Mucosa of rectum (tissue), 2 donors: ENCODE measurements around the gene LUC7L3.
A peak's percentile ranks its signal among the peaks of the same experiment; 100 is the strongest.

Experiments used
- H3K27ac ChIP-seq, 2 donors: one replicate each; pipeline ENCODE4 v1.7.0; 2013; ENCODE audit warnings: inconsistent platforms in 2 of 2, low read depth in 2 of 2, low read length in 2 of 2
- H3K27me3 ChIP-seq, 2 donors: one replicate each; pipeline ENCODE4 v1.7.0; 2013; ENCODE audit warnings: low read length in 2 of 2; ENCODE audit not compliant: control insufficient read depth in 2 of 2, insufficient read depth in 2 of 2
- H3K36me3 ChIP-seq, 2 donors: one replicate each; pipeline ENCODE4 v1.7.0; 2013; ENCODE audit warnings: low read length in 2 of 2; ENCODE audit not compliant: control insufficient read depth in 2 of 2, insufficient read depth in 2 of 2
- H3K4me1 ChIP-seq, 2 donors: one replicate each; pipeline ENCODE4 v1.7.0; 2013; ENCODE audit warnings: low read length in 2 of 2, mild to moderate bottlenecking in 1 of 2; ENCODE audit not compliant: control insufficient read depth in 2 of 2, insufficient read depth in 2 of 2
- H3K4me3 ChIP-seq, 2 donors: one replicate each; pipeline ENCODE4 v1.7.0; 2013; ENCODE audit warnings: low read length in 2 of 2
- H3K9ac ChIP-seq, 2 donors: one replicate each; pipeline ENCODE4 v1.7.0; 2013; ENCODE audit warnings: low read length in 2 of 2, low read depth in 1 of 2, mild to moderate bottlenecking in 1 of 2
- H3K9me3 ChIP-seq, 2 donors: one replicate each; pipeline ENCODE4 v1.7.0; 2013; ENCODE audit warnings: low read length in 2 of 2; ENCODE audit not compliant: control insufficient read depth in 2 of 2
- donor health status: healthy.
- donor health status: Normal muscosa, but diverticular disease.

Gene LUC7L3

DNA sequence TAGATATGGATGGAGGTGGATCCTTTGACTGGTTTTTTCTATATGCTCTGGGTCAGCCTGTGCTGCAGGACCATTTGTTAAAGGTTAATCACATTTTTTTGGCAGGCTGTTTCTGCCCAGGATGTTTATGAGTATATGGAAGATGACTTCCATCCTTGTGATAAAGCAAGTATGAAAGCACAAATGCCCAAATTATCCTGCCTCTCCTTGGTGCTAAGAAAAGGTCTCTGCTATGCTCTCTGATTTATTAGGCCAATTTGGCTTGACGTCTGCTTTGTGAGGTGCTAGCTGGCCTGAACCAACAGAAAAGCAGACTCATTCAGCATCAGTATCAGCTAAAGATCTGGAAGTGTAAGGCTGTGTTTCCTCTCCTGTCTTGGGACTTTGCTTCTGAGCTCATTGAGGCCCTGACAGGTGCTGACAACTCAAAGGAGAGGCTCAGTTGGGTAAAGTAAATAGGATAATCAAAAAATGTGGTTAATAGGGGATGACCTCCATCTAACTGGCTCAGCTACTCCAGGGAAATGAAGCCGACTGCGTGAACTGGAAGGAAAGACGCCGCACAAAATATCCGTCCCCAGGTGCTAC lies 26.9 kb upstream of the LUC7L3 start:
- H3K27me3 ChIP-seq, result no peaks in the 10 kb centered on the region
- H3K4me3 ChIP-seq, result peak overlapping the region; percentile 10 to 14
- peaks cover 32 to 35% of the 10 kb centered on the region in 2 donors for H3K36me3 ChIP-seq
- peaks cover 43 to 69% of the 10 kb centered on the region in 2 donors for H3K4me1 ChIP-seq
- no peaks in the 10 kb centered on the region for H3K9me3 ChIP-seq
- H3K9ac ChIP-seq, result peak overlapping the region; percentile 54 to 61
- peak overlapping the region; percentile 81 to 89 for H3K27ac ChIP-seq

DNA sequence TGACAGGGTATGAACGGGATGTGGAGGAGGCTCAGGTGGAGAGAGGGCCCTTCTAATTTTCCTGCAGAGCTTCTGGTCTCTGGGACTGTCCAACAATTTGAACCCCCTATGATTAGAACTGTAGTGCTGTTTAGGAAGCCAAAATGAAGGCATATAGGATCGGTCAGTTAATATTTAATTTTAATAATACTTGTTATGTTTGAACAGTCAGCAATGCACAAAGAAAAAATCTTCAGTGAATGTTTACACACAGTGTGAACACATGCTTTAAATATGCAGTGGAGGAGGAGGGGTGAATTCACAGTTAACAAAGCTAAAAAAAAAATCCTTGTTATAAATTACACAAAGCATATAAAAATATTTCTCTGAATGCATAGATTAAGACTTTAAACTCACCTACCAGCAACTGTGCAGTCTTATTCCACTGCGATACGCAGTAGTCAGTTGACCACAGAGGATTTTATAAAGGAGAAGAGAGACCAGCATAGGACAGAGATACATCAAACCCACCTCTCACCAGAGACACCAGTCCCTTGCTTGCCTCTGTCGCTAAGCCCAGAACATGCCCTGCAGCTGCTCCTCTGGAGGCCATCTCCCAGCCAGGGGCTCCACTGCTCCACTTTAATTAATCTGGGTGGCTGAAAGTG lies 26.2 kb upstream of the LUC7L3 start:
- peak overlapping the region; percentile 18 to 61 for H3K9ac ChIP-seq
- peaks cover 33 to 37% of the 10 kb centered on the region in 2 donors for H3K36me3 ChIP-seq
- H3K27ac ChIP-seq, result peak overlapping the region; percentile 81 to 89
- no peaks in the 10 kb centered on the region for H3K9me3 ChIP-seq
- peaks cover 42 to 69% of the 10 kb centered on the region in 2 donors for H3K4me1 ChIP-seq
- H3K4me3 ChIP-seq, result peak overlapping the region; percentile 10 to 14
- H3K27me3 ChIP-seq, result no peaks in the 10 kb centered on the region

DNA sequence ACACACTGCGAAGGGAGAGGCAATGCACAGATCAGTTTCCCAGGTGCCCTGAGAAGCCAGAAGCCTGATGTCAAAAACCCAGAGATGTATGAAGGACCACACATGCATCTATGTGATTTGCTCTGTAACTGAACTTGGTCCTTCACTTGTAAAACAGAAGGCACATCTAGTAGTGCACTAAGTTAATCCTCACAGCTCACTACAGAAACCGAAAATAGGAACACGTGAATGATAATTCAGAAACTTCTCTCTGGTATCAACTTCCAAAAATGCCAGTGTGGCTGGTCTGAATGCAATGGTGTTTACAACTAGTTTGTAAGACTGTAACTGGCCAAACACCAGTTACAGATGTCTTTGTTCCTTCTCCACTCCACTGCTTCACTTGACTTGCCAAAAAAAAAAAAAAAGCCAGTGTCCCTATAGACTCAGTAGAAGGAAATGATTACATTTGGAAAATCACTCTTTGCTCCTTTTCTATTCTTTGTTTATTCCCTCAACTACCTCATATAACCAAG lies 23.0 kb upstream of the LUC7L3 start:
- H3K9ac ChIP-seq, result no peak overlapping the region
- H3K27me3 ChIP-seq, result no peaks in the 10 kb centered on the region
- H3K4me3 ChIP-seq, result no peak overlapping the region
- H3K36me3 ChIP-seq, result peaks cover 46 to 49% of the 10 kb centered on the region in 2 donors
- H3K4me1 ChIP-seq, result peaks cover 24 to 44% of the 10 kb centered on the region in 2 donors
- H3K9me3 ChIP-seq, result no peaks in the 10 kb centered on the region
- no peak overlapping the region for H3K27ac ChIP-seq

DNA sequence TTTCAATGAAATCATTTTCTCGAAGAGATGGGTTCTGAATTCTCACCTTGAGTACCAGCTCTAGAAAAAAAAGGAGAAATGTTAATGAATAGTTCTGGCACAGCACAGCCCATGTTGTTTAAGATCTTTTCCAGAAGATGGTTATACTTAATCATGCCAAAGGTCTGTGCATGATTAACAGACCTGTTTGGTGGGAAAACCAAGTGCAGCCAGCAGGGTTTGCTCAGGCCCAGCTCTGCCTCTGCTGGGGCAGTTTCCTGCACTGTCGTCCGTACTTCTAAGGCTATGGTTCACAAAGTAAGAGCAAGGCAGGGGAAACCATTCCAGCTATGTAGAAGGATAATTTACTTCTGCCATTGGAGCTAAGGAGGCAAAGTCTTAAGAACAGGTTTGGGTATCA lies 22.3 kb upstream of the LUC7L3 start:
- H3K9me3 ChIP-seq, result no peaks in the 10 kb centered on the region
- peak overlapping the region; percentile 5 to 17 for H3K27ac ChIP-seq
- H3K9ac ChIP-seq, result peak overlapping the region; percentile 1 to 9
- peaks cover 46 to 49% of the 10 kb centered on the region in 2 donors for H3K36me3 ChIP-seq
- H3K4me1 ChIP-seq, result peaks cover 18 to 38% of the 10 kb centered on the region in 2 donors
- no peak overlapping the region for H3K4me3 ChIP-seq
- no peaks in the 10 kb centered on the region for H3K27me3 ChIP-seq

DNA sequence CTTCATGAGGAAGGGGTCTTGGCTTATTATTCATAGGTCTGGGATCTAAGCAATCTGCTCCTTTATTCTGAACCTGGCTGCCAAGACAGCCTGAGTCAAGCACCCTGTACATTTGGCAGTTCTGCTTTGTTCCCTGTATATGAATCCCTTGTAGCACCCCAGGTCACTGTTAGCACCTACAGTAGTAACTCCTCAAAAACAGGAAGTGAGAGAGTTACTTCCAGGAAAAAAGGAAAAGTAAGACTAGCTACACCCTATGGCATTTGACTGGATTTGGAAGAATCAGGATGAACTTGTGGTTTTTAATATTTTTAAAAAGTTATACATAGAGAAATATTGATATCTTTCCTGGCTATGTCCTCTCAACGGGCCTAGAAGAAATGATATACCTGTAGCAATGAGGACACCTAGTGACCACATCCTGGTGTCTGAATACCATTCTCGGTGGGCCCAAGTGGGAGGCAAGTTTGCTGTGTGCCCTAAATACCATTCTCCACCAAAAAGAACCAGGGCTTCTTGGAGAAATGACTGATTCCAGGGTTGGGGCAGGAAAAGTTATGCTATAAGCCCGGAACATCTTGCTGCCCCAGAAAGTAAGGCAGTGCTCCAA lies 21.6 kb upstream of the LUC7L3 start:
- Histone ChIP-seq H3K4me3 (no peak overlapping the region), H3K27me3 (no peaks in the 10 kb centered on the region), H3K27ac (peak overlapping the region; percentile 5 to 17), H3K9me3 (no peaks in the 10 kb centered on the region), H3K9ac (peak overlapping the region in 1 of 2 donors; percentile 1), H3K4me1 (peaks cover 12 to 31% of the 10 kb centered on the region in 2 donors), H3K36me3 (peaks cover 43 to 46% of the 10 kb centered on the region in 2 donors)

DNA sequence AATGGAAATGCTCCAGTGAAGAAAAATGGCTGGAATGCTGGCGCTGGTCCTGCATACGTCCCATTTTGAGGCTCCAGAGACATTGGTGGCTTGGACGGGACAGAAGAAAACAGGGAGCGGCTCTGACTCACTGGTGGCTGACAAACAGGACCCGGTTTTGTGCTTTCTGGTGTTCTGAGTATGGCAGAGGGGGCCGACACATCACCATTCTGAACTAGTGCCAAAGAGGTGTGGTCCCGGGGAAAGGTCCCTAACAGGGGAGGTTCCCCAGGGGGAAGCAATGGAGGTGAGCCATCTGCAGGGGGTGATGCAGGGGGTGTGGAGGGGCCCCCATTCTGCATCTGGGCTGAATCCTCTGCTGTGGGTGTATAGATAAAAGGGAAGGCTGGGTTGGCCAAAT lies 20.0 kb upstream of the LUC7L3 start:
- no peak overlapping the region for H3K27ac ChIP-seq
- H3K9me3 ChIP-seq, result no peaks in the 10 kb centered on the region
- no peak overlapping the region for H3K9ac ChIP-seq
- H3K27me3 ChIP-seq, result no peaks in the 10 kb centered on the region
- peaks cover 42 to 48% of the 10 kb centered on the region in 2 donors for H3K36me3 ChIP-seq
- peaks cover 9 to 18% of the 10 kb centered on the region in 2 donors for H3K4me1 ChIP-seq
- H3K4me3 ChIP-seq, result no peak overlapping the region

DNA sequence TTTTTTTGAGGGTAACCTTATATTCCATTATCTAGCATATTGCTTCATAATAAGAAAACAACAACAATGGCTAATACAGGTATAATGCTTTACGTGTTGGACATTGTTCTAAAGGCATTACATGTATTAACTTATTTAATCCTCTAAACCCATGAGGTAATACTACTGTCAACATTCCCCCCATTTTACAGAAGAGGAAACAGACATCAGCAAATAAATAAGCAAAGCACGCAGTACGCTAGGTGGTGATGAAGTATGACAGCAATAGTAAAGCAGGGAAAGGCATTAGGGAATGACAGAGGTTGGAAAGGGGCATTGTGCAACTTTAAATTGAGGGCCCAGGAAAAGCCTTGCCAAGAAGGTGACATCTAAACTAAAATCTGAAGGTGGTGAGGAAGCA lies 16.2 kb upstream of the LUC7L3 start:
- no peak overlapping the region for H3K9ac ChIP-seq
- H3K36me3 ChIP-seq, result peaks cover 17 to 22% of the 10 kb centered on the region in 2 donors
- H3K4me1 ChIP-seq, result peaks cover 2% of the 10 kb centered on the region in 2 donors
- no peak overlapping the region for H3K27ac ChIP-seq
- no peaks in the 10 kb centered on the region for H3K27me3 ChIP-seq
- no peaks in the 10 kb centered on the region for H3K9me3 ChIP-seq
- no peak overlapping the region for H3K4me3 ChIP-seq

DNA sequence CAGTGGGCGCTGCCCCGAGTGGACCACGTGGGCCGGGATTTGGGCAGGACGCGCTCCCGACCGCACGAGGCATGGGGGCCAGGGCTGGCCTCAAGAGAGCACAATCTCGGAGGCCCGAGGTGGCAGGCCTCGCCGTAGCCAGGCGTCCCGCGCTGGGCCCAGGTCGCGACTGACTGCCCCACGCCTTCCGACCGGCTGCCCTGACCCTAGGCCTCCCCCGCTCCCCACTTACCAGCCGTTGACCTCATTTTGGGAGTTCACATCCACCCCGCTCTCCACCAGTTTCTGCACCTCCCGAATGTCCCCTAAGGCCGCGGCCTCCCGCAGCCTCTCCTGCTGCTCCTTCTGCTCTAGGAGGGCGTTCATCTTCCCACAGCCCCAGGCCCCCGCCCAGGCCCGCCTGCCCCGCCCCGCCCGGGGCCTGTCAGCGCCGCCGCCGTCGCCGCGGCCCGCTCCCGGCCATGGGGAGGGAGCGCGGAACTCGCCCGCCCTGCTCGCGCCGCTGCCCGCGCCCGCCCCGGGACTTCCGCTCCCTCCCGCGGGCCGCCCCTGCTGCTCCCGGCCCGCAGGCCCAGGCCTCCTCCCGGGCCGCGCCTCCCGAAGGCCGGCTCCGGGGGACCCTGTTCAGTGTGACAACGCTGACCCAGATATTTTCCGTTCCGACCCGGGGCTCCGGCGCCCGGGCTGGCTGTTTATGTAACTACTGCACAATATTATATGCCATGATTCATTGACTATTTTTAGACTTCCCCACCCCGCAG lies 11.9 kb upstream of the LUC7L3 start, which contains the start of gene ANKRD40:
ANKRD40 (minus strand) TSS at position 626 of the 761 bp plus-strand sequence; CDS start at position 366, 260 bp downstream.
- H3K4me3 ChIP-seq, result peak within 1 kb of the TSS; percentile 69 to 88
- H3K27ac ChIP-seq, result peak within 1 kb of the TSS; percentile 91 to 97
- no peaks in the 10 kb centered on the region for H3K9me3 ChIP-seq
- H3K27me3 ChIP-seq, result no peaks in the 10 kb centered on the region
- peaks cover 3 to 7% of the 10 kb centered on the region in 2 donors for H3K36me3 ChIP-seq
- peak within 1 kb of the TSS; percentile 80 to 99 for H3K9ac ChIP-seq
- H3K4me1 ChIP-seq, result peaks cover 14 to 15% of the 10 kb centered on the region in 2 donors

DNA sequence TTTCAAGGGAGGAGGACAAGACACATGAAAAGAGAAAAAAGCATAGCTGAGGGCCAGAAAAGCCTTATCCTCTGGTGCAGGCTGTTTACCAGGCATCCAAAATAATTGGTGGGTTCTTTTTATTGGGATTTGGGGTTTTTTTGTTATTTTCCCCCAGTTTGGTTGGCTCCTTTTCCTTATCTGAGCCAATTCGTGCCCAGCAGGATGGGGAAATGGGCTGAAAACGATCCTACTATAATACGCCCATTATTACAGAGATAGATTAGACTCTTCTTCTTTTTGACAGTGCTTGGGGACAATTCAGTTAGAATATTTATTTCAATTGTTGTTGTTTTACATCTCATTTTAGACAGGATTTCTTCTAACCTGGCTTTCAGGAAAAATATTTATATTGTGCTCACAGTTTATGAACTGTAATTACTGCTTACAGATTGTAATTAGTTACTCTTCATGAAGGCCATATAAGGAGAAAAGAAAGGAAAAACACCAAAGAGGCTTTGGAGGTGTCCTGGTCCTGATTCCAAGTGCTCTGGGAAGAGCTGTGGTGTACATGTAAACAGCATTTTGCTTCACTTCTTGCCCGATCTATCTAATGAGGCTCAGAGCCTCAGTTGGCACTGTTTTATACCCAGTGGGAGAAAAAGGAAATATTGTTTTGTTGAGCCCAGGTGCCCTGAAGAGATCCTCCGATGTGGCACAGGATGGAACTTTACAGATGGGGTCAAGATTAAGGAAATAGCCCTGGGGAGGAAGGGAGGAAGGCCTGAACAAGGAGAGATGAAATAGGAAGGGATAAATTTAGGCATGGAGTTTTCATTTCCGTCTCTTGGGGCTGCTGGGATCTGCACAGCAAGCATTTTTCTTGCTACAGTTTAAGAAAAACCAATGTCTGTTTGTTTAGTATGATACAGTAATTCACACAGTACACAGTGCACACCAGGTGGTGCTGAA lies 11.1 kb upstream of the LUC7L3 start:
- H3K9ac ChIP-seq, result peak overlapping the region; percentile 80 to 99
- H3K4me3 ChIP-seq, result peak overlapping the region; percentile 69 to 88
- H3K9me3 ChIP-seq, result no peaks in the 10 kb centered on the region
- peak overlapping the region; percentile 91 to 97 for H3K27ac ChIP-seq
- H3K4me1 ChIP-seq, result peaks cover 14 to 15% of the 10 kb centered on the region in 2 donors
- peaks cover 0 to 7% of the 10 kb centered on the region in 2 donors for H3K36me3 ChIP-seq
- no peaks in the 10 kb centered on the region for H3K27me3 ChIP-seq
